Retina (tissue), 1 donor: ENCODE measurements around the gene BTBD16.

Experiments
- DNase-seq: peaks from one replicate; pipeline ENCODE4 v3.0.0-alpha.2; 2016

The BTBD16 gene

GRCh38 chr10:122271076-122271475 is at the start of gene BTBD16:
BTBD16 (plus strand) TSS chr10:122271296; CDS start chr10:122275082, 3,786 bp downstream.
- no peak for DNase-seq

- DNase-seq, result no peak
These were observed 49.1 kb upstream of the BTBD16 start for GRCh38 chr10:122221958-122222357.

- DNase-seq, result no peak
These were observed 48.5 kb upstream of the BTBD16 start for GRCh38 chr10:122222638-122223037.

- DNase-seq, result no peak
These were observed 46.9 kb upstream of the BTBD16 start for GRCh38 chr10:122224159-122224558.

GRCh38 chr10:122225330-122225729 is 45.8 kb upstream of the BTBD16 start:
- no peak for DNase-seq

- DNase-seq, result no peak
These were observed 43.3 kb upstream of the BTBD16 start for GRCh38 chr10:122227754-122228153.

- no peak for DNase-seq
These were observed 41.4 kb upstream of the BTBD16 start for GRCh38 chr10:122229666-122230065.

- DNase-seq, result no peak
These were observed 40.9 kb upstream of the BTBD16 start for GRCh38 chr10:122230222-122230621.

- DNase-seq, result no peak
These were observed 38.3 kb upstream of the BTBD16 start for GRCh38 chr10:122232769-122233168.

- DNase-seq, result no peak
These were observed 37.2 kb upstream of the BTBD16 start for GRCh38 chr10:122233857-122234348.

- no peak for DNase-seq
These were observed 36.7 kb upstream of the BTBD16 start for GRCh38 chr10:122234416-122234815.

- DNase-seq, result no peak
These were observed 34.3 kb upstream of the BTBD16 start for GRCh38 chr10:122236690-122237306.

- DNase-seq, result no peak
These were observed 33.6 kb upstream of the BTBD16 start for GRCh38 chr10:122237331-122237990.

GRCh38 chr10:122239578-122240257 is 31.4 kb upstream of the BTBD16 start:
- no peak for DNase-seq

GRCh38 chr10:122240401-122240800 is 30.7 kb upstream of the BTBD16 start:
- no peak for DNase-seq

- DNase-seq, result no peak
These were observed 29.3 kb upstream of the BTBD16 start for GRCh38 chr10:122241836-122242235.

- DNase-seq, result no peak
These were observed 27.5 kb upstream of the BTBD16 start for GRCh38 chr10:122243550-122243949.

GRCh38 chr10:122244001-122244975 is 26.8 kb upstream of the BTBD16 start:
- no peak for DNase-seq

GRCh38 chr10:122245136-122245535 is 26.0 kb upstream of the BTBD16 start:
- no peak for DNase-seq

- no peak for DNase-seq
These were observed 25.2 kb upstream of the BTBD16 start for GRCh38 chr10:122245897-122246296.

- DNase-seq, result no peak
These were observed 24.1 kb upstream of the BTBD16 start for GRCh38 chr10:122246830-122247520.
